Measurements from ENCODE around the gene SDE2. TPM values are rescaled to one million over a fixed set of nuclear protein-coding genes. Genes with fewer than 3 reads are reported as not detected.
A peak's percentile ranks its signal among the peaks of the same experiment; 100 is the strongest.
"Not testable (repeated sequence)": the region's sequence is repeated elsewhere in the genome, so short reads cannot be mapped to it uniquely, and the experiment has no call there.

SDE2 gene
- total RNA-seq, 2 experiments from 2014 or later, result 19.8 to 20.1 TPM

DNA sequence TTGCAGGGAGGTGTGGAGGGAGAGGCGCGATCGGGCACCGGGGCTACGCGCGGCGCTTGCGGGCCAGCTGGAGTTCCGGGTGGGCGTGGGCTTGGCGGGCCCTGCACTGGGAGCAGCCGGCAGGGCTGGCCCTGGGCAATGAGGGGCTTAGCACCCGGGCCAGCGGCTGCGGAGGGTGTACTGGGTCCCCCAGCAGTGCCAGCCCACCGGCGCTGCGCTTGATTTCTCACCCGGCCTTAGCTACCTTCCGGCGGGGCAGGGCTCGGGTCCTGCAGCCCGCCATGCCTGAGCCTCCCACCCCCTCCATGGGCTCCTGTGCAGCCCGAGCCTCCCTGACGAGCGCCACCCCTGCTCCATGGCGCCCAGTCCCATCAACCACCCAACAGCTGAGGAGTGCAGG is 29.4 kb downstream of the SDE2 start:
- CTCF ChIA-PET, result interaction anchor here (1.5 kb wide), 1 partner anchor 502 kb away, joined by 3 read pairs; no protein-coding TSS in a partner anchor
- not testable (repeated sequence) for H3K4me1 Mint-ChIP-seq; H3K9me3 Mint-ChIP-seq; H3K27me3 Mint-ChIP-seq; DNase-seq; H3K27ac Mint-ChIP-seq; H3K4me3 Mint-ChIP-seq; H3K36me3 Mint-ChIP-seq (ENCODE audit: low read depth)
- POLR2A ChIA-PET, result interaction anchor here (1.6 kb wide), 1 partner anchor 501 kb away, joined by 3 read pairs; no protein-coding TSS in a partner anchor

DNA sequence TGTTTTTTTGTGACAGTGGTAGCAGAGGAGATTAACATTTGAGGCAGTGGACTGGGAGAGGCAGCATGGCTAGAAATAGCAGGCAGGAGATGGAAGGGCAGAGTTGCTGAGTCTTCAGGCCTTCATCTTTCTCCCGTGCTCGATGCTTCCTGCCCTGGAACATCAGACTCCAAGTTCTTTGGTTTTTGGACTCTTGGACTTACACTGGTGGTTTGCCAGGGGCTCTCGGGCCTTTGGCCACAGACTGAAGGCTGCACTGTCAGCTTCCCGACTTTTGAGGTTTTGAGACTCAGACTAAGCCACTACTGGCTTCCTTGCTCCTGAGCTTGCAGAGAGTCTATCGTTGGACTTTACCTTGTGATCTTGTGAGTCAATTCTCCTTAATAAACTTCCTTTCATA is 33.9 kb downstream of the SDE2 start:
- ChIA-PET CTCF (no interaction called here), POLR2A (no interaction called here)
- no peaks in the 10 kb centered on the region for H3K36me3 Mint-ChIP-seq (ENCODE audit: low read depth)

DNA sequence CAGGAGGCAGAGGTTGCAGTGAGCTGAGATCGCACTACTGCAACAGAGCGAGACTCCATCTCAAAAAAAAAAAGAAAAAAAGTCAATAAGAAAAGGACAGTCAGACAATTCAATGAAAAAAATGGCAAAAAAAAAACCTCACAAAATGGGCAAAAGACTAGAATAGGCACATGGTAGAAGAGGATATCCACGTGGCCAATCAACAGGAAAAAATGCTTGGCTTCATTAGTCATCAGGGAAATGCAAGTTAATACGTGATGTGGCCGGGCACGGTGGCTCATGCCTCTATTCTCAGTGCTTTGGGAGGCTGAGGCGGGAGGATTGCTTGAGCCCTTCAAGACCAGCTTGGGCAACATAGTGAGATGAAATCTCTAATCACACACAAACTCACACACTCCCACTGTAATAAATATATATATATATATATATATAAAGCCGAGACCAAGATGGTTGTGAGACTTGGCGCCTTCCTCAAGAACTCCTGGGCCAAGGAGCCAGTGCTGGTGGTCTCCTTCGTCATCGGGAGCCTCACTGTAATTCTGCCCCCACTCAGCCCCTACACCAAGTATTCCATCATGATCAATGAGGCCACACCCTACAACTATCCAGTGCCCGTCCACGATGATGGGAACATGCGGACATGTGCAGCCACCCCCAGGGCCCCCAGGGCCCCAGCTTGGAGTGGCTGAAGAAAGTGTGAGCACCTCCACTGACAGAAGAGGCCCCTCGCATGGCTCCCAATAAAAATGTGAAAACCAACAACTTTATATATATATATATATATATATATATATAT is 35.2 kb downstream of the SDE2 start:
- no peaks in the 10 kb centered on the region for H3K4me1 Mint-ChIP-seq
- H3K4me3 Mint-ChIP-seq, result no peak overlapping the region
- no peaks in the 10 kb centered on the region for H3K9me3 Mint-ChIP-seq
- no peak for DNase-seq
- H3K27ac Mint-ChIP-seq, result no peak overlapping the region
- H3K36me3 Mint-ChIP-seq (ENCODE audit: low read depth), result no peaks in the 10 kb centered on the region
- H3K27me3 Mint-ChIP-seq, result no peaks in the 10 kb centered on the region
- CTCF ChIA-PET, result interaction anchor here (1.0 to 3.4 kb wide), 4 partner anchors 15 to 186 kb away, joined by 3 to 24 read pairs (median 4); partner anchors contain the start of gene SRP9
- POLR2A ChIA-PET, result no interaction called here

More for the DNA sequence above, 33.9 kb downstream of the SDE2 start:
- Mint-ChIP-seq H3K4me3 (no peak overlapping the region), H3K27me3 (no peaks in the 10 kb centered on the region), H3K9me3 (no peaks in the 10 kb centered on the region), H3K27ac (no peak overlapping the region), H3K4me1 (no peaks in the 10 kb centered on the region)
- DNase-seq, result no peak

DNA sequence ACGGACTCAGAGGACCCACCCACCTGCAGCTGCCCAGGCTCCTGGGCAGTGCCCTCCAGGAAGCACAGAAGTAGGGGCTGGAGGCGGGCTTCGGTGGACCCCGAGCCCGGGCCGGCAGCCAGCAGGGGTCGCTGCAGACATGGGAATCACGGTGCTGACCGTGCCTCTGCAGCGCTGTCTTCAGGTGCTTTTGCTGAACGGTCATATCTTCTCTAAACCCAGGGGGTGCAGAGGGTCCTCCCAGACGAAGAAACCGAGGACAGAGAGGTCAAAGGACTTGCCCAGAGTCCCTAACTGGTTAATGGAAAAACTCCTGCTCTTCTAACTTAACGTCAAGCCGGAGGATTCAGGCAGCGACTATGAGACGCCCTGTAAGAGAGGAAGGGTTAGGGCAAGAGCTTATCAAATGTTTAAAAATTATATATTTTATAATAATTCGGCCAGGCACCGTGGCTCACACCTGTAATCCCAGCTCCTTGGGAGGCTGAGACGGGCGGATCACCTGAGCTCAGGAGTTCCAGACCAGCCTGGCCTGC is 36.6 kb downstream of the SDE2 start:
- CTCF ChIA-PET, result interaction anchor here (0.9 to 3.4 kb wide), 9 partner anchors 12 to 185 kb away, joined by 3 to 32 read pairs (median 5); partner anchors contain the start of gene SRP9
- POLR2A ChIA-PET, result interaction anchor here (0.6 to 1.2 kb wide), 2 partner anchors 18 to 483 kb away, joined by 3 to 4 read pairs; no protein-coding TSS in a partner anchor
- Mint-ChIP-seq H3K27me3 (no peaks in the 10 kb centered on the region), H3K4me1 (no peaks in the 10 kb centered on the region), H3K4me3 (no peak overlapping the region), H3K9me3 (no peaks in the 10 kb centered on the region), H3K27ac (no peak overlapping the region), H3K36me3 (ENCODE audit: low read depth) (no peaks in the 10 kb centered on the region)
- peak; percentile 60 for DNase-seq

DNA sequence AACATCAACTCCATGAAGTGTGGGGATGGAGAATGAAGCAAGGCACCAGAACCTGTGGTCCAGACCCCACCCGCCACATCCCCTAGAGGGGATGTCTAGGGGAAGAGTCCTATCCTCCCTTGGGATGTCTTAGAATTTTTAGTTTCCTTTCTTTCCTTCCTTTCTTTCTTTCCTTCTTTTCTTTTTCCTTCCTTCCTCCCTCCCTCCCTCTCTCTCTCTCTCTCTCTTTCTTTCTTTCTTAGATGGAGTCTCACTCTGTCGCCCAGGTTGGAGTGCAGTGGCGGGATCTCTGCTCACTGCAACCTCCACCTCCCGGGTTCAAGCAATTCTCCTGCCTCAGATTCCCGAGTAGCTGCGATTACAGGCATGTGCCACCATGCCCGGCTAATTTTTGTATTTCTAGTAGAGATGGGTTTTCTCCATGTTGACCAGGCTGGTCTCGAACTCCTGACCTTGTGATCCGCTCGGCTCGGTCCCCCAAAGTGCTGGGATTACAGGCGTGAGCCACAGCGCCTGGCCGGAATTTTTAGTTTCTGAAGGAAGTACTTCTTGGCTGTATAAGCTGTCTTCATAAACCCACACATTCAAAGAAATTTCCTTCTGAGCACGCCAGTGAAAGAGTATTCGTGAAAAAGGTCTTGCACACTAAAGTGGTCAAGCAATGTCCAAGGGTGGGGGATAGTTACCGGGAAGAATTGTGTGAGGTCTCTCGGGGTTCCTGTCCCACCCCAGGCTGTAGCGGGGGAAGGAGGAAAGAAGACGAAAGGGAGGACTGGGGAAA is 37.3 kb downstream of the SDE2 start:
- H3K9me3 Mint-ChIP-seq, result no peaks in the 10 kb centered on the region
- no peaks in the 10 kb centered on the region for H3K27me3 Mint-ChIP-seq
- no peak overlapping the region for H3K27ac Mint-ChIP-seq
- H3K36me3 Mint-ChIP-seq (ENCODE audit: low read depth), result no peaks in the 10 kb centered on the region
- H3K4me1 Mint-ChIP-seq, result no peaks in the 10 kb centered on the region
- ChIA-PET CTCF (interaction anchor here (0.7 to 3.4 kb wide), 9 partner anchors 13 to 184 kb away, joined by 3 to 32 read pairs (median 5); partner anchors contain the start of genes PYCR2 and SRP9), POLR2A (interaction anchor here (0.6 to 1.2 kb wide), 2 partner anchors 18 to 482 kb away, joined by 3 to 4 read pairs; no protein-coding TSS in a partner anchor)
- no peak overlapping the region for H3K4me3 Mint-ChIP-seq
- DNase-seq, result no peak

DNA sequence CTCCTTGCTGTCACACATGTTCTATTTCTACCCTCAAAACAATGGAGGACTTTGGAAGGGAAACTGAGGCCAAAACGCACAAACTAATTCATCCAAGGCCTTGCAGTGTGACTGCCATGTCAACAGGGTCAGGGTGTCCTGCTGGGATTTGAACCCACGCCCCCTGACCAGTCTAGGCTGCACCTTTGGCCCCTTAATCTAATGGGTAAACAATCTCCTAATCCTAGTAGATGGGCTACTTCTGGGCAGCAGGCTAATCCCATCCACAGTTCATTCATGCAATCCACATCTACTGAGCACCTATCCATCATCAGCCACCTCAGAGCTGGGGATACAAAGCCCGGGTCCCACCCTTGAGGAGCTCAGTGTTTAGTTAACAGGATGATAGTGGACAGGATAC is 41.1 kb downstream of the SDE2 start:
- no peaks in the 10 kb centered on the region for H3K4me1 Mint-ChIP-seq
- H3K9me3 Mint-ChIP-seq, result no peaks in the 10 kb centered on the region
- H3K27me3 Mint-ChIP-seq, result peaks cover 12% of the 10 kb centered on the region
- H3K36me3 Mint-ChIP-seq (ENCODE audit: low read depth), result no peaks in the 10 kb centered on the region
- DNase-seq, result no peak
- POLR2A ChIA-PET, result no interaction called here
- no peak overlapping the region for H3K4me3 Mint-ChIP-seq
- CTCF ChIA-PET, result interaction anchor here (0.6 kb wide), 1 partner anchor 315 kb away, joined by 3 read pairs; no protein-coding TSS in a partner anchor
- H3K27ac Mint-ChIP-seq, result no peak overlapping the region

DNA sequence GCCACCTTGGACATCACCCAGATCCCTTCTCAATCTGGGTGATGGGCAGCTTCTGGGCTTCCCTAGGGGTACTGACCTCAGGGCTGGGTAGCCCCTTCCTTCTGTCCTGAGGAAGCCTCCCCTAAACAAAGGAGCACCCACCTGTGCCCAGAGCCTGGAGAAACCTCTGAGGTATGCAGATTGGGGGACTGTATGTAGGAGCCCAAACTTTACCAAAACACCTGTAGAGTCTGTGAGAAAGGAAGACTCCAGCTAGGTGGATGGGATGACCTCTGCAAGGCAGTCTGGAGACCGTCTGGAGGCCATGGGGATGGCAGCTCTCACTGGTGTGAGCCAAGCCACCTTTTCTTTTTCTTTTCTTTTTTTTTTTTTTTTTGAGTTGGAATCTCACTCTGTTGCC is 44.4 kb downstream of the SDE2 start:
- ChIA-PET POLR2A (no interaction called here), CTCF (no interaction called here)
- Mint-ChIP-seq H3K9me3 (no peaks in the 10 kb centered on the region), H3K4me3 (no peak overlapping the region), H3K27me3 (peaks cover 28% of the 10 kb centered on the region), H3K27ac (no peak overlapping the region), H3K4me1 (no peaks in the 10 kb centered on the region), H3K36me3 (ENCODE audit: low read depth) (no peaks in the 10 kb centered on the region)
- DNase-seq, result no peak

DNA sequence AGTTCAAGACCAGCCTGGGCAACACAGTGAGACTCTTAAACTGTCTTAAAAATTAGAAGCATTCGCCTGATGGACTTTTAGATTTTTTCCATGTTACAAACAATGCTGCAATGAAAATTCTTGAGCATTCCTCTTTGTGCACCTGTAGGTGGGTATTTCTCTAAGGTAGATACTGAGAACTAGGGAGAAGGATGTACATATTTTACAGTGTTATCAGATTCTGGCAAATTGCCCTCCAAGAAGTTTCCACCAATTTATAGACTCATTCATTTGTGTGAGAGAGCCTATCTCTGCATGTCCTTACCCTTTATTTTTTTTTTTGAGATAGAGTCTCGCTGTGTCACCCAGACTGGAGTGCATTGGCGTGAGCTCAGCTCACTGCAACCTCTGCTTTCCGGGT is 45.8 kb downstream of the SDE2 start:
- Mint-ChIP-seq H3K36me3 (ENCODE audit: low read depth) (no peaks in the 10 kb centered on the region), H3K4me3 (no peak overlapping the region), H3K27ac (no peak overlapping the region), H3K9me3 (no peaks in the 10 kb centered on the region), H3K4me1 (no peaks in the 10 kb centered on the region), H3K27me3 (peaks cover 36% of the 10 kb centered on the region)
- ChIA-PET CTCF (no interaction called here), POLR2A (no interaction called here)
- DNase-seq, result no peak

DNA sequence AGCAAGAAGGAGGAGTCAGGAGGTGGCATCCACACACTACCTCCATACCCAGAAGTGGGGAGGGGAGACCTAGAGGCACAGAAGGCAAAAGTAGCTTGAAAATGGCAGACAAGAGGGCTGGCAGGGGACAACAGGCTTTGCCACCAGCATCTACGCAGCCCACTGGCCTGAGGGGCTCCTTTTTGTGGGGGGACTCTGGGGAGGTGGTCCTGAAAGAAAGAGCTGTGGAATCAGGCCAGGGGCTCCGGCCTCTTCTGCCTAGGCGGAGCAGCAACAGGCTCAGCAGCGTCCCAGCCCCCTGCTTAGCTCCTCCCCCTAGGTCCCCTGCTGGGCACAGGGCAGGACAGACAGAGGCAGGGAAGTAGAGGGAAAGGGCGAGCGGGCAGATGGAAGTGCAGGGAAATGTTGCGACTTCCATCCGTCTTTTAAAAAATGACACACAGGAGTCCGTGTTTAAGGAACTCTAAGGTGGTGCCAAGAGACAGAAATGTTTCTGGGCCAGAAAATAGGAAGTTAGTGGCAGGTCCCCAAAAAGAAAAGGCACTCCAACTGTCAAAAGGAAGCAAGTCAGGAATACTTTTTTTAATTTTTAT is 48.1 kb downstream of the SDE2 start:
- no peaks in the 10 kb centered on the region for H3K4me1 Mint-ChIP-seq
- POLR2A ChIA-PET, result interaction anchor here (0.7 kb wide), 1 partner anchor 27 kb away, joined by 3 read pairs; the partner anchor contains the start of gene PYCR2

DNA sequence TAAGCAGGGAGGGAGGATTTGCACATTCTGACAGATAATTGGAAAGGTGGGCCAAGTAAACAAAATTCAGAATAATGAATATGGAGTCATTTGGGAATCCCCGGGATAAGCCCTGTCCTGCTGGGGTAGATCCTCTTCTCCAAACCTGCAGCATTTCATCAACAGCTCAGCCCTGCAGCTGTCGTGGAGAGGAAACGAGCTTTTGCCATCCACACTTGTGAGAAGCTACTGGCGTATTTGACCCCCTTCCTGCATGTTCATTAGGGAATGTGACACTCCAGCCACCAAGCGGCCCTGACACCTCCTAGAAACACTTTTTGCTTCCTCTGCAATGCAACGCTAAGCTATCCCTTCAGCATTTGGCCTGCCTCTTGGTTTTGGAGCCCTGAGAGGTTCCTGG is 50.1 kb downstream of the SDE2 start:
- CTCF ChIA-PET, result interaction anchor here (0.8 kb wide), 1 partner anchor 14 kb away, joined by 4 read pairs; no protein-coding TSS in a partner anchor
- H3K27me3 Mint-ChIP-seq, result peaks cover 42% of the 10 kb centered on the region

More for the DNA sequence above, 48.1 kb downstream of the SDE2 start:
- Mint-ChIP-seq H3K27me3 (peaks cover 49% of the 10 kb centered on the region), H3K36me3 (ENCODE audit: low read depth) (no peaks in the 10 kb centered on the region), H3K9me3 (no peaks in the 10 kb centered on the region), H3K27ac (no peak overlapping the region), H3K4me3 (no peak overlapping the region)
- no peak for DNase-seq
- CTCF ChIA-PET, result no interaction called here

DNA sequence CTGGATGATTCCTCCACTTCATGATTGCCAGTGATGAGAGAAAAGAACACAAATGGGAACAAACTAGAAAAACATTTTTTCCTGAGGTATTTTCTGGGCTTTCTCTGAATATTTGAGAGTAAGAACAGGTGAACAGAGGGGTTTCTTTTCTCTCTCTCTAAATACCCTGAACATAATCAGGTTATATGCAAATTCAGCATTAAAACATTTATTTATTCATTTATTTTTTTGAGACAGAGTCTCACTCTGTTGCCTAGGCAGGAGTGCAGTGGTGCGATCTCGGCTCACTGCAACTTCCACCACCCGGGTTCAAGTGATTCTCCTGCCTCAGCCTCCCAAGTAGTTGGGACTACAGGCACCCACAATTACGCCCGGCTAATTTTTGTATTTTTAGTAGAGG is 52.3 kb downstream of the SDE2 start:
- Mint-ChIP-seq H3K36me3 (ENCODE audit: low read depth) (no peaks in the 10 kb centered on the region), H3K4me1 (peaks cover 11% of the 10 kb centered on the region), H3K9me3 (no peaks in the 10 kb centered on the region), H3K4me3 (no peak overlapping the region), H3K27me3 (peaks cover 34% of the 10 kb centered on the region), H3K27ac (no peak overlapping the region)
- no peak for DNase-seq
- POLR2A ChIA-PET, result no interaction called here
- CTCF ChIA-PET, result no interaction called here

More for the DNA sequence above, 50.1 kb downstream of the SDE2 start:
- no peak for DNase-seq
- Mint-ChIP-seq H3K9me3 (no peaks in the 10 kb centered on the region), H3K4me1 (peaks cover 11% of the 10 kb centered on the region), H3K27ac (no peak overlapping the region), H3K4me3 (no peak overlapping the region), H3K36me3 (ENCODE audit: low read depth) (no peaks in the 10 kb centered on the region)
- POLR2A ChIA-PET, result no interaction called here

DNA sequence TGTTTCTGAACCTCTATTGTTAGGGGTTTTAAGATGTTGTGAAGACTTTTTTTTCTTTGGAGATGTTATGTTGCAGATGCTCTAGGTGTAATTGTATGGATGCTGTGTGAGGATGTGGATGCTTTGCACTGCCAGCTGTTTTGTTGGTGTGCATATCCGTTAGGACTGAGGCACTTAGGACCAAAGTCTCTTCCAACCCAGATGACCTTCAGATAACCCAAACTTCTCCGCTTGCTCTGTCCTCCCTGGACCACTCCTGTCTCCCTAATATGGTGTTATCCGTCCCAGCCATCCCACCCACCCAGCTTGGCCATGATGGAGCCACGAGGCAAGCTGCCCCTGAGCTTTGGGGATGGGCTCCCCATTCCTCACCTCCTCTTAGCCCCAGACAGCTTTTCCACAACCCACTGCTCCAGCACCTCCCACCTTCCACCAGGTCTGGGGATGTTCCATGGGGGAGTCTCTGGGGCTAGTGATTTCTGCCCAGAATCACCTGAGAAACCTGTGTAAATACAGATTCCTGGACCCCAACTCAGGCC is 53.0 kb downstream of the SDE2 start:
- CTCF ChIA-PET, result interaction anchor here (2.5 kb wide), 1 partner anchor 16 kb away, joined by 10 read pairs; no protein-coding TSS in a partner anchor
- H3K27me3 Mint-ChIP-seq, result peaks cover 30% of the 10 kb centered on the region
- DNase-seq, result no peak
- no peaks in the 10 kb centered on the region for H3K9me3 Mint-ChIP-seq
- no peaks in the 10 kb centered on the region for H3K36me3 Mint-ChIP-seq (ENCODE audit: low read depth)
- H3K27ac Mint-ChIP-seq, result no peak overlapping the region
- POLR2A ChIA-PET, result no interaction called here
- H3K4me3 Mint-ChIP-seq, result no peak overlapping the region
- H3K4me1 Mint-ChIP-seq, result peaks cover 11% of the 10 kb centered on the region

Data from activated CD4-positive, alpha-beta memory T cell treated with anti-CD3 and anti-CD28 coated beads, Interleukin-2, amount 10 ng/mL, durations not matched to agents 7 days and 5 days (primary cell).